IMR-90 (cell line): ENCODE measurements around the gene ADAMTS12. TPM values are rescaled to one million over a fixed set of nuclear protein-coding genes. Genes with fewer than 3 reads are reported as not detected.

Experiments
- ATAC-seq: fragments of 200-7000 bp; cut with Tn5 transposase; 2 replicates; pipeline ENCODE4 v1.9.1; 2020; ENCODE audit warnings: low read depth, mild to moderate bottlenecking, moderate library complexity
- BruUV-seq: library from RNA; stranded (reverse); fragments of 400-500 nt; replicated peaks from 2 replicates; lab custom pipeline; 2021; lab: Mats Ljungman, UMichigan
- CTCF ChIA-PET: fragments of 300-600 bp; formaldehyde crosslinking; extraction: SDS; loops from one replicate; lab custom pipeline; 2021; ENCODE audit warnings: antibody characterized with exemption; lab: Yijun Ruan, JAX
- POLR2A ChIA-PET: fragments of 300-600 bp; sonication (Branson Sonifier 250); formaldehyde crosslinking; loops from one replicate; lab custom pipeline; 2022; ENCODE audit warnings: antibody characterized with exemption; ENCODE audit not compliant: unreplicated experiment; lab: Charles Lee
- DNase-seq: peaks from one replicate; pipeline ENCODE4 v3.0.0; 2013
- H2AFZ ChIP-seq: replicated peaks from 2 replicates; pipeline ENCODE3; 2013; ENCODE audit warnings: low read length, mild to moderate bottlenecking; ENCODE audit not compliant: poor library complexity
- H2AK5ac ChIP-seq: 2 replicates; pipeline ENCODE4 v1.6.1; 2013; ENCODE audit warnings: low read depth, low read length, inconsistent platforms
- H2AK9ac ChIP-seq: replicated peaks from 2 replicates; pipeline ENCODE3; 2013; ENCODE audit warnings: mild to moderate bottlenecking, low read depth, low read length, moderate library complexity; ENCODE audit not compliant: poor library complexity
- H2BK120ac ChIP-seq: 2 replicates; pipeline ENCODE4 v1.6.1; 2013; ENCODE audit warnings: low read depth, low read length, inconsistent platforms
- H2BK15ac ChIP-seq: 3 replicates; pipeline ENCODE4 v1.6.1; 2013; ENCODE audit warnings: low read depth, low read length, inconsistent platforms
- H2BK20ac ChIP-seq: 2 replicates; pipeline ENCODE4 v1.6.1; 2013; ENCODE audit warnings: low read depth, mild to moderate bottlenecking, inconsistent platforms, low read length, moderate library complexity
- H2BK5ac ChIP-seq: 2 replicates; pipeline ENCODE4 v1.6.1; 2013; ENCODE audit warnings: mild to moderate bottlenecking, low read depth, low read length, inconsistent platforms; ENCODE audit not compliant: poor library complexity, severe bottlenecking
- H3K14ac ChIP-seq: replicated peaks from 2 replicates; pipeline ENCODE4 v1.6.1; 2013; ENCODE audit warnings: low read depth, low read length, inconsistent platforms
- H3K18ac ChIP-seq: 2 replicates; pipeline ENCODE4 v1.6.1; 2013; ENCODE audit warnings: low read depth, low read length, control low read depth
- H3K23ac ChIP-seq: 2 replicates; pipeline ENCODE4 v1.6.1; 2013; ENCODE audit warnings: low read depth, low read length, inconsistent platforms
- H3K27ac ChIP-seq: 2 replicates; pipeline ENCODE4 v1.5.1; 2013; ENCODE audit warnings: mild to moderate bottlenecking, control low read depth, low read length; ENCODE audit not compliant: insufficient read depth
- H3K27me3 ChIP-seq: 2 replicates; pipeline ENCODE4 v1.6.1; 2013; ENCODE audit warnings: low read length; ENCODE audit not compliant: control insufficient read depth, insufficient read depth
- H3K36me3 ChIP-seq: 2 replicates; pipeline ENCODE4 v1.6.1; 2013; ENCODE audit warnings: low read length, mixed read lengths; ENCODE audit not compliant: control insufficient read depth, insufficient read depth
- H3K4ac ChIP-seq: 2 replicates; pipeline ENCODE4 v1.6.1; 2013; ENCODE audit warnings: low read depth, low read length, inconsistent platforms
- H3K4me1 ChIP-seq: 2 replicates; pipeline ENCODE4 v1.6.1; 2013; ENCODE audit warnings: low read length, mixed read lengths; ENCODE audit not compliant: control insufficient read depth, insufficient read depth
- H3K4me2 ChIP-seq: 2 replicates; pipeline ENCODE4 v1.6.1; 2013; ENCODE audit warnings: low read depth, mild to moderate bottlenecking, control low read depth, low read length, moderate library complexity
- H3K4me3 ChIP-seq: 2 replicates; pipeline ENCODE4 v1.5.1; 2013; ENCODE audit warnings: low read depth, mild to moderate bottlenecking, control low read depth, low read length, moderate library complexity; ENCODE audit not compliant: insufficient read depth
- H3K56ac ChIP-seq: 2 replicates; pipeline ENCODE4 v1.6.1; 2013; ENCODE audit warnings: low read length, inconsistent platforms; ENCODE audit not compliant: insufficient read depth; ENCODE audit errors: extremely low read depth
- H3K79me1 ChIP-seq, 2 experiments: 2 replicates each; pipeline ENCODE4 v1.6.1; 2013; ENCODE audit warnings: low read length in 2 of 2, inconsistent platforms in 1 of 2, low read depth in 1 of 2
- H3K9ac ChIP-seq: 2 replicates; pipeline ENCODE4 v1.6.1; 2013; ENCODE audit warnings: low read depth, low read length, control low read depth
- H3K9me1 ChIP-seq: 2 replicates; pipeline ENCODE4 v1.6.1; 2013; ENCODE audit warnings: low read length, inconsistent platforms; ENCODE audit not compliant: insufficient read depth
- H3K9me3 ChIP-seq: 2 replicates; pipeline ENCODE4 v1.6.1; 2013; ENCODE audit warnings: low read length; ENCODE audit not compliant: control insufficient read depth, insufficient read depth
- H4K20me1 ChIP-seq: 2 replicates; pipeline ENCODE4 v1.6.1; 2013; ENCODE audit warnings: low read length, inconsistent platforms; ENCODE audit not compliant: insufficient read depth
- H4K5ac ChIP-seq: 2 replicates; pipeline ENCODE4 v1.6.1; 2013; ENCODE audit warnings: mild to moderate bottlenecking, low read depth, low read length, control low read depth
- H4K8ac ChIP-seq, 2 experiments: 2 replicates each; pipeline ENCODE4 v1.6.1; 2013; ENCODE audit warnings: low read depth in 2 of 2, low read length in 2 of 2, control low read depth in 1 of 2, inconsistent platforms in 1 of 2
- H4K91ac ChIP-seq: 2 replicates; pipeline ENCODE4 v1.6.1; 2013; ENCODE audit warnings: low read depth, low read length, inconsistent platforms; ENCODE audit not compliant: insufficient read depth
- BHLHE40 ChIP-seq: fragments of 150-350 bp; IDR thresholded peaks from 2 replicates; pipeline ENCODE4 v1.6.1; 2016; ENCODE audit warnings: mild to moderate bottlenecking, low read depth, low read length
- CEBPB ChIP-seq: IDR thresholded peaks from 2 replicates; pipeline ENCODE4 v1.6.1; 2012; ENCODE audit warnings: low read depth, low read length, improper control_type of control experiment
- CHD1 ChIP-seq: IDR thresholded peaks from 2 replicates; pipeline ENCODE4 v1.6.1; 2012; ENCODE audit warnings: low read depth, low read length, improper control_type of control experiment
- ELK1 ChIP-seq: fragments of 150-350 bp; IDR thresholded peaks from 2 replicates; pipeline ENCODE4 v1.6.1; 2016; ENCODE audit warnings: low read depth, mild to moderate bottlenecking, low read length, moderate library complexity, borderline replicate concordance
- FOS ChIP-seq: fragments of 150-350 bp; IDR thresholded peaks from 2 replicates; pipeline ENCODE4 v1.6.1; 2016; ENCODE audit warnings: low read depth, low read length
- MAFK ChIP-seq: IDR thresholded peaks from 2 replicates; pipeline ENCODE4 v1.6.1; 2012; ENCODE audit warnings: low read depth, low read length, improper control_type of control experiment
- MAZ ChIP-seq: IDR thresholded peaks from 2 replicates; pipeline ENCODE4 v1.6.1; 2012; ENCODE audit warnings: low read depth, mild to moderate bottlenecking, low read length, improper control_type of control experiment, moderate library complexity, borderline replicate concordance
- MXI1 ChIP-seq: IDR thresholded peaks from 2 replicates; pipeline ENCODE4 v1.6.1; 2012; ENCODE audit warnings: low read depth, mild to moderate bottlenecking, low read length, moderate library complexity, borderline replicate concordance
- NFE2L2 ChIP-seq: fragments of 150-350 bp; IDR thresholded peaks from 2 replicates; pipeline ENCODE4 v1.6.1; 2016; ENCODE audit warnings: low read depth, mild to moderate bottlenecking, low read length
- POLR2A ChIP-seq: IDR thresholded peaks from 2 replicates; pipeline ENCODE4 v1.6.1; 2012; ENCODE audit warnings: mild to moderate bottlenecking, low read depth, low read length
- RAD21 ChIP-seq: IDR thresholded peaks from 2 replicates; pipeline ENCODE4 v1.6.1; 2012; ENCODE audit warnings: low read length, improper control_type of control experiment
- RCOR1 ChIP-seq: IDR thresholded peaks from 2 replicates; pipeline ENCODE4 v1.6.1; 2012; ENCODE audit warnings: mild to moderate bottlenecking, low read length, improper control_type of control experiment; ENCODE audit not compliant: insufficient replicate concordance
- SMC3 ChIP-seq: fragments of 150-350 bp; IDR thresholded peaks from 2 replicates; pipeline ENCODE4 v1.6.1; 2016; ENCODE audit warnings: low read depth, mild to moderate bottlenecking, antibody characterized with exemption, low read length, moderate library complexity
- USF2 ChIP-seq: fragments of 150-350 bp; IDR thresholded peaks from 2 replicates; pipeline ENCODE4 v1.6.1; 2017; ENCODE audit warnings: mild to moderate bottlenecking, antibody characterized with exemption, low read length, low read depth
- WGBS, 2 experiments: methylation state at CpG; one replicate each; pipeline versions ENCODE4 v1.1.5 to v1.1.7; 2013; ENCODE audit warnings: missing lambda C conversion rate in 2 of 2; ENCODE audit not compliant: insufficient read length in 1 of 2; ENCODE audit errors: extremely low coverage in 2 of 2; 5-methylcytosine and 5-hydroxymethylcytosine counted together
- dilution Hi-C: fragments of 300-500 bp; cut with HindIII; formaldehyde crosslinking; loops from one replicate; pipeline ENCODE4 v1.14.3; 2018; ENCODE audit warnings: low sequenced_read_pairs; ENCODE audit not compliant: unreplicated experiment
- in situ Hi-C: fragments of 300-500 bp; cut with MboI; formaldehyde crosslinking; loops from 3 replicates; pipeline ENCODE4 v1.14.3; 2019; ENCODE audit warnings: low sequenced_read_pairs, inconsistent platforms, mixed read lengths
- intact Hi-C: fragments of 100-400 bp; cut with micrococcal nuclease; formaldehyde crosslinking; loops from 2 replicates; pipeline ENCODE4 v1.10.0; 2022
- polyA plus RNA-seq, 3 experiments: library from polyadenylated mRNA; depleted of rRNA; stranded (reverse); fragments of >200 nt; gene quantifications; 2 replicates each; pipeline ENCODE4 v1.2.3, GENCODE V29; 2012; ENCODE audit warnings: low replicate concordance in 1 of 3
- total RNA-seq: library from RNA; depleted of rRNA; stranded (reverse); fragments of >200 nt; gene quantifications from 2 replicates; pipeline ENCODE4 v1.2.3, GENCODE V29; 2012
- TF ChIP-seq, protein P1 (sequence below): conservative IDR thresholded peaks from 2 replicates; pipeline ENCODE4 v1.5.1; 2012; ENCODE audit warnings: mild to moderate bottlenecking, low read depth, low read length, improper control_type of control experiment

The ADAMTS12 gene
- total and polyA plus RNA-seq, 2 of the 4 experiments (the other 2 are of a cell fraction): 27.3 to 51.3 TPM

DNA sequence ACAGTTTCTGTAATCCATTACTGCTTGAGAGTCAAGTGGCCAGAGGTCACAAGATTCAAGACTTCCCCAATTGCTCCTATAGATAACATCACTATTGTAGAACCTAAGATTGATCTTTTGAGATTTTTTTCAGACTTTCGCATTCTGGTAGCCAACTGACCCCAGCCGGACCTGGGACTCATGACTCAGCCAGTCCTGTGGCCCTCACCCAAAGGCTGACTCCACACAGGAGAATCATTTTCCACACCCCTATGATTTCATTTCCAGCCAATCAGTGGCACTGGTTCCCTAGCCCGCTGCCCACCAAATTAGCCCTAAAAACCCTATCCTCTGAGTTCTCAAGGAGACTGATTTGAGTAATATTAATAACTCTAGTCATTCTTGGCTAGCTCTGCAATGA, 414.8 kb downstream of the ADAMTS12 start:
- Histone ChIP-seq H3K4ac (no peak overlapping the region), H3K23ac (no peak overlapping the region), H3K9ac (no peak overlapping the region), H2BK5ac (no peak overlapping the region), H2BK15ac (no peak overlapping the region), H2BK120ac (no peak overlapping the region), H2BK20ac (no peak overlapping the region), H3K9me3 (no peaks in the 10 kb centered on the region), H3K9me1 (no peaks in the 10 kb centered on the region), H2AK5ac (no peak overlapping the region), H4K5ac (no peak overlapping the region), H3K27me3 (no peaks in the 10 kb centered on the region), H2AK9ac (no peak overlapping the region), H3K79me1 (no peaks in the 10 kb centered on the region; a peak in 2 of 4 replicates), H3K14ac (no peak overlapping the region), H3K56ac (no peak overlapping the region), H3K4me3 (no peak overlapping the region), H3K4me2 (no peak overlapping the region), H3K36me3 (peaks cover 10% of the 10 kb centered on the region), H3K4me1 (no peaks in the 10 kb centered on the region), H4K8ac (no peak overlapping the region), H3K18ac (no peak overlapping the region), H3K27ac (no peak overlapping the region), H2AFZ (no peak overlapping the region), H4K20me1 (no peaks in the 10 kb centered on the region; the same call in 1 of the 2 replicates), H4K91ac (no peak overlapping the region)
- DNase-seq: peak; percentile 28
- no peak for ATAC-seq
- in situ Hi-C loops (no loop called here), dilution Hi-C loops (no loop called here), intact Hi-C loops (no loop called here)
- WGBS, 2 experiments: no CpG with 5 or more reads among the region's 3 CpGs
- no TSS peak for BruUV-seq
- no peak for TF ChIP-seq ELK1
- TF ChIP-seq MXI1: no peak
- no peak for TF ChIP-seq FOS
- TF ChIP-seq SMC3: no peak
- TF ChIP-seq BHLHE40: no peak
- no peak for TF ChIP-seq MAFK
- TF ChIP-seq NFE2L2: no peak
- no peak for TF ChIP-seq RAD21
- no peak for TF ChIP-seq MAZ
- no peak for TF ChIP-seq RCOR1
- no peak for TF ChIP-seq CHD1
- no peak for TF ChIP-seq CEBPB
- TF ChIP-seq, protein P1, sequence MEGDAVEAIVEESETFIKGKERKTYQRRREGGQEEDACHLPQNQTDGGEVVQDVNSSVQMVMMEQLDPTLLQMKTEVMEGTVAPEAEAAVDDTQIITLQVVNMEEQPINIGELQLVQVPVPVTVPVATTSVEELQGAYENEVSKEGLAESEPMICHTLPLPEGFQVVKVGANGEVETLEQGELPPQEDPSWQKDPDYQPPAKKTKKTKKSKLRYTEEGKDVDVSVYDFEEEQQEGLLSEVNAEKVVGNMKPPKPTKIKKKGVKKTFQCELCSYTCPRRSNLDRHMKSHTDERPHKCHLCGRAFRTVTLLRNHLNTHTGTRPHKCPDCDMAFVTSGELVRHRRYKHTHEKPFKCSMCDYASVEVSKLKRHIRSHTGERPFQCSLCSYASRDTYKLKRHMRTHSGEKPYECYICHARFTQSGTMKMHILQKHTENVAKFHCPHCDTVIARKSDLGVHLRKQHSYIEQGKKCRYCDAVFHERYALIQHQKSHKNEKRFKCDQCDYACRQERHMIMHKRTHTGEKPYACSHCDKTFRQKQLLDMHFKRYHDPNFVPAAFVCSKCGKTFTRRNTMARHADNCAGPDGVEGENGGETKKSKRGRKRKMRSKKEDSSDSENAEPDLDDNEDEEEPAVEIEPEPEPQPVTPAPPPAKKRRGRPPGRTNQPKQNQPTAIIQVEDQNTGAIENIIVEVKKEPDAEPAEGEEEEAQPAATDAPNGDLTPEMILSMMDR: no peak
- no peak for TF ChIP-seq POLR2A
- no peak for TF ChIP-seq USF2
- ChIA-PET POLR2A (no interaction called here), CTCF (interaction anchor here (0.8 kb wide), 1 partner anchor 12 kb away, joined by 3 read pairs; no protein-coding TSS in a partner anchor)
